ENCODE measurements around the gene FABP6. TPM values are rescaled to one million over a fixed set of nuclear protein-coding genes. Genes with fewer than 3 reads are reported as not detected.

The FABP6 gene
- total RNA-seq, 1 experiment from 2014 or later, result 5.2 TPM

DNA sequence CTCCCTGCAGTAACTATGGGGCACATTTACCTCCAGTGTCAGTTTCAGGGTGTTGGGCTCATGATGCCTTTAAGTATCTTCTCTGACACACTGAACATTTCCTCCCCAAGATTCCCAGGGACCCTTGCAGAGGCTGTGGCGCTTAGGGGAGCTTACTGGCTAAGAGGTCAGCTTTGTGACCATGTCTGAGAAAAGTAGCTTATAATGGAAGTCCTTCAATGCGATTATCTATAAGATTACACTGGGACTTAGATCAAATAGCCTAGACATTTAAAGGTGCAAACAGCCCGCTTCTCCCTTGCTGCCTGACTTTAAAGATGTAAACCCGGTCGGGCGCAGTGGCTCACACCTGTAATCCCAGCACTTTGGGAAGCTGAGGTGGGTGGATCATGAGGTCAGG lies 25.4 kb downstream of the FABP6 start:
- Histone ChIP-seq H3K9me3 (ENCODE audit: control insufficient read depth, low read depth, low read length) (no peaks in the 10 kb centered on the region), H2BK15ac (ENCODE audit: low read depth, low read length) (no peak overlapping the region), H4K5ac (ENCODE audit: insufficient read length, low read depth, low read length) (no peak overlapping the region), H2BK120ac (ENCODE audit: low read depth, low read length, poor library complexity, severe bottlenecking) (no peak overlapping the region), H3K9ac (ENCODE audit: extremely low read depth, insufficient read length, low read length) (no peak overlapping the region), H3K4ac (ENCODE audit: low read depth, low read length) (no peak overlapping the region), H4K91ac (ENCODE audit: insufficient read length, low read depth, low read length) (no peak overlapping the region), H2AFZ (ENCODE audit: low read length) (no peak overlapping the region), H4K8ac (replicated peaks; ENCODE audit: insufficient read length, low read depth, low read length) (no peak overlapping the region), H4K20me1 (ENCODE audit: control insufficient read depth, insufficient read depth, insufficient read length) (no peaks in the 10 kb centered on the region), H3K18ac (ENCODE audit: insufficient read length, low read depth, low read length) (no peak overlapping the region), H3K27me3 (ENCODE audit: insufficient read depth, low read length) (no peaks in the 10 kb centered on the region), H3K79me2 (ENCODE audit: insufficient read depth, low read length) (no peaks in the 10 kb centered on the region), H2BK12ac (ENCODE audit: insufficient read length, low read depth, low read length) (no peak overlapping the region), H2BK5ac (ENCODE audit: insufficient read length, low read length) (no peak overlapping the region), H3K23ac (ENCODE audit: insufficient read length, low read depth, low read length) (no peak overlapping the region), H2AK5ac (ENCODE audit: insufficient read length, low read length) (no peak overlapping the region), H3K56ac (ENCODE audit: insufficient read length, low read depth, low read length) (no peak overlapping the region), H3K27ac (ENCODE audit: insufficient read length, low read depth, low read length) (no peak overlapping the region), H3K79me1 (ENCODE audit: insufficient read depth, low read depth, low read length, poor library complexity, severe bottlenecking) (no peaks in the 10 kb centered on the region), H3K4me1 (ENCODE audit: insufficient read depth, low read length) (no peaks in the 10 kb centered on the region), H3K14ac (ENCODE audit: insufficient read depth, low read length) (no peak overlapping the region), H3T11ph (ENCODE audit: low read length) (no peak overlapping the region), H3K4me2 (ENCODE audit: insufficient read depth, insufficient read length, low read length) (no peak overlapping the region), H2BK20ac (ENCODE audit: low read depth, low read length, poor library complexity, severe bottlenecking) (no peak overlapping the region), H3K23me2 (ENCODE audit: insufficient read length, low read depth, low read length, poor library complexity, severe bottlenecking) (no peaks in the 10 kb centered on the region)
- no peaks in the 10 kb centered on the region for H3K9me3 Mint-ChIP-seq
- H3K4me1 Mint-ChIP-seq, result peaks cover 6 to 8% of the 10 kb centered on the region in 2 experiments
- H3K27ac Mint-ChIP-seq, result no peak overlapping the region
- H3K36me3 Mint-ChIP-seq (ENCODE audit: insufficient read depth in 1 of 3, low read depth in 3 of 3), result peaks cover 43 to 79% (median 63%) of the 10 kb centered on the region in 3 experiments; a peak in 6 of 7 replicates
- no peak overlapping the region for H3K4me3 Mint-ChIP-seq
- DNase-seq, result no peak
- no CpG with 5 or more reads among the region's 6 CpGs for WGBS (ENCODE audit: extremely low coverage, insufficient read length, low lambda C conversion rate)
- H3K27me3 Mint-ChIP-seq (ENCODE audit: low read depth), result no peaks in the 10 kb centered on the region; the same call in 1 of the 2 replicates
- TF ChIP-seq, protein P1, sequence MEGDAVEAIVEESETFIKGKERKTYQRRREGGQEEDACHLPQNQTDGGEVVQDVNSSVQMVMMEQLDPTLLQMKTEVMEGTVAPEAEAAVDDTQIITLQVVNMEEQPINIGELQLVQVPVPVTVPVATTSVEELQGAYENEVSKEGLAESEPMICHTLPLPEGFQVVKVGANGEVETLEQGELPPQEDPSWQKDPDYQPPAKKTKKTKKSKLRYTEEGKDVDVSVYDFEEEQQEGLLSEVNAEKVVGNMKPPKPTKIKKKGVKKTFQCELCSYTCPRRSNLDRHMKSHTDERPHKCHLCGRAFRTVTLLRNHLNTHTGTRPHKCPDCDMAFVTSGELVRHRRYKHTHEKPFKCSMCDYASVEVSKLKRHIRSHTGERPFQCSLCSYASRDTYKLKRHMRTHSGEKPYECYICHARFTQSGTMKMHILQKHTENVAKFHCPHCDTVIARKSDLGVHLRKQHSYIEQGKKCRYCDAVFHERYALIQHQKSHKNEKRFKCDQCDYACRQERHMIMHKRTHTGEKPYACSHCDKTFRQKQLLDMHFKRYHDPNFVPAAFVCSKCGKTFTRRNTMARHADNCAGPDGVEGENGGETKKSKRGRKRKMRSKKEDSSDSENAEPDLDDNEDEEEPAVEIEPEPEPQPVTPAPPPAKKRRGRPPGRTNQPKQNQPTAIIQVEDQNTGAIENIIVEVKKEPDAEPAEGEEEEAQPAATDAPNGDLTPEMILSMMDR (conservative IDR thresholded peaks at IDR 0.05), result no peak

Data from H9 (cell line).